BLaER1 treated with 17β-estradiol and CSF1 and Interleukin-3, amounts not matched to agents 10 nM and 100 nM (cell line): Measurements from ENCODE around the gene PLEK2.
"Not testable (repeated sequence)": the region's sequence is repeated elsewhere in the genome, so short reads cannot be mapped to it uniquely, and the experiment has no call there.

Experiments
- H3K27ac ChIP-seq, 11 experiments: shearing (Covaris generic); formaldehyde crosslinking; 2 replicates each; pipeline ENCODE4 v1.8.1; 2022
- H3K27me3 ChIP-seq, 11 experiments: shearing (Covaris generic); formaldehyde crosslinking; 2 replicates each; pipeline ENCODE4 v1.8.1; 2022
- H3K36me3 ChIP-seq, 11 experiments: shearing (Covaris generic); formaldehyde crosslinking; 2 replicates each; pipeline ENCODE4 v1.8.1; 2022
- H3K4me1 ChIP-seq, 10 experiments: shearing (Covaris generic); formaldehyde crosslinking; 2 replicates each; pipeline ENCODE4 v1.8.1; 2022
- H3K4me2 ChIP-seq, 11 experiments: shearing (Covaris generic); formaldehyde crosslinking; 2 replicates each; pipeline ENCODE4 v1.8.1; 2022
- H3K4me3 ChIP-seq, 10 experiments: shearing (Covaris generic); formaldehyde crosslinking; 2 replicates each; pipeline ENCODE4 v1.8.1; 2022
- H3K9ac ChIP-seq, 11 experiments: shearing (Covaris generic); formaldehyde crosslinking; 2 replicates each; pipeline ENCODE4 v1.8.1; 2022
- H3K9me3 ChIP-seq, 11 experiments: shearing (Covaris generic); formaldehyde crosslinking; replicated peaks in 1 of 11; 2 replicates each; pipeline ENCODE4 v1.8.1; 2022
- H4K20me1 ChIP-seq, 11 experiments: shearing (Covaris generic); formaldehyde crosslinking; 2 replicates each; pipeline ENCODE4 v1.8.1; 2022
- Cebpa-rat ChIP-seq, 11 experiments: shearing (Covaris generic); IDR thresholded peaks; 2 replicates each; pipeline ENCODE4 v1.8.1; 2022

PLEK2 gene

DNA sequence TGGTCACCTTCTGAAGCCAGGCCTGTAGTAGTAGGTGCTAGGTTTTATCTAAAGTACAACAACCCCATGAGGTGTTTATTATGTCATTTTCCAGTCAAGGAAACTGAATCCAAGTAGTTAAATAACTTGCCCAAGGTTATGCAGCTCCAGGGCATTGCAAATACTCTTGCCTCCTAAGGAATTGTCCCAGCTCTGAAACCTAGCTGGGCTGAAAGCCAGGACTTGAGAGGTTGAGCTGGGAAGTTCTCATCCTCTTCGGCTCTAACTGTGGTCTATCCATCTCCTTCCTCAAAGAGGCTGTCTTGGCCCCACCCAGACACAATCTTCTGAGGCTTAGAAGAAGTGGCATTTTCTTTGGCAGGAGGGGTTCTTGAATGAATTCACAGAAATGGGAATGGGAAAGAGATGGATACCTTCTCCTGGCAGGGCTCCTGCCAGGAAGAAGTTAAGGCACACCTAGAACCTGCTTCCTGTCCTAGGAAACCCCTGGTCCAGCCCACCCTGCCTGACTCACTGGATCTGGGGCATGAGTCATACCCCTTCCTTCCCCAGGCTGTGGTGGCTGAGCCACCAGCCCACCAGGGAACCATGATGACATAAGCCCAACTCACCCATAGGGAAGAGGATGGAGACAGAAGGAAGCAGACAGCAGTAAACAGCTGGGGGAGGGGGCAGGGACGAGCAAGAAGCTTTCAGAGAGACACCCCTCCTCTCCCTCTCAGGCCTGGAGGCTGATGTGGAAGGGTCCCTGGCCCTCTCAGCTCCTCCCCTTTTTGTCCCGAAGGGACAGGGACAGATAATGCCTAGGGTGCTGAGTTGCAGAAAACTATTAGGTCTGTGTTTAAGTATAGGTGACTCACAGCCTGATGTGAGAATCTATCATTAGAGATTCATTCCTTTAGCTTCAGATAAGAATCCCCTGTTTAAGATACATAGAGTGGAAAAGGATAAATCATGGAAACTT, 2.1 kb upstream of the PLEK2 start:
- Histone ChIP-seq H3K4me2 (peak overlapping the region; percentile 18 to 88 (median 79); a peak in 21 of 22 replicates), H3K4me3 (peak overlapping the region in 2 of 10 experiments; percentile 14 to 15; a peak in 4 of 20 replicates), H3K9ac (peak overlapping the region in 8 of 11 experiments; percentile 1 to 66 (median 36); a peak in 10 of 22 replicates), H3K27me3 (no peaks in the 10 kb centered on the region), H3K4me1 (peaks cover 14 to 56% (median 39%) of the 10 kb centered on the region in 10 experiments), H3K9me3 (peaks cover 0 to 7% (median 0%) of the 10 kb centered on the region in 11 experiments; a peak in 3 of 22 replicates), H3K27ac (peak overlapping the region in 10 of 11 experiments; percentile 53 to 83 (median 69); a peak in 20 of 22 replicates), H3K36me3 (no peaks in the 10 kb centered on the region), H4K20me1 (no peaks in the 10 kb centered on the region)
- TF ChIP-seq Cebpa-rat (IDR thresholded peaks at IDR 0.05) = no peak; a peak in 1 of 22 replicates

DNA sequence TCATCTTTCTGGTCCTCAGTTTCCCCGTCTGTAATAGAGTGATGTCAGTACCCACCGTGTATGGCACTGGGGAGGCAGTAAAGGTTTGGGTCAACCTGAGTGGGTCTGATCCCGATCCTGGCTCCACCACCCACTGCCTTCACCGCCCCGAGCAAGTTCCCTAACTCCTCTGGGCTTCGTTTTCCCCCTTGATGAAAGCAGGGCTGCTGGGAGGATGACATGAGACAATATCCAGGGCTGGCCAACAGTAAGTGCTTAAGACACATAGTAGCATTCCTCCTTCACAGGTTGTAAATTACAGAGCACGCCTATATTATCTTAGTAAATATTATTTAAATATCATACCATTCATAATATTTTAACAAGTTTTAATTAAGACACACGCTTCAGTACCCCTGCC, 595 bp downstream of the PLEK2 start:
- H3K27ac ChIP-seq = no peak overlapping the region
- H3K9ac ChIP-seq = no peak overlapping the region
- H3K27me3 ChIP-seq = no peaks in the 10 kb centered on the region
- no peak for TF ChIP-seq Cebpa-rat (IDR thresholded peaks at IDR 0.05)
- H3K36me3 ChIP-seq = no peaks in the 10 kb centered on the region
- no peaks in the 10 kb centered on the region for H4K20me1 ChIP-seq
- peaks cover 0 to 7% (median 4%) of the 10 kb centered on the region in 11 experiments; a peak in 4 of 22 replicates for H3K9me3 ChIP-seq
- H3K4me2 ChIP-seq = no peak overlapping the region
- H3K4me3 ChIP-seq = no peak overlapping the region
- H3K4me1 ChIP-seq = peaks cover 14 to 29% (median 24%) of the 10 kb centered on the region in 10 experiments

DNA sequence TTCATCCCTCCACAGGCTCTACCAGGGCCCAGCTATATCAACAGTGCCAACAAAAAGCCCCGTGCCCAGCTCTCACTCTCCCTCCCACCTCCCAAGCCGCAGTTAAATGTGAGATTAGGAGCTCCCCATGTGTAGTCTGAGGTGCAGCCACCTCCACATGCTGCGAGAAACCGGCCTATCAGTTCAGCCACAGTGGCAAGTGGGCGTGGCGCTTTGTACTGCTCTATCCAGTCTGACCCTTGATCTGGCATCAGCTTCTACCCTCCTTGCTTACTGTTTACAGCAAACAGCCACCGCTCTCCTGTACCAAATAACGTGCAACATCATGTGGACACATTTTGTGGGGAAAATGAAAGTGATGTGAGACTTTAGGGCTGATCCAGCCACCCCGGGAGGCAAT, 1.7 kb downstream of the PLEK2 start:
- Histone ChIP-seq H3K4me1 (peaks cover 14 to 22% (median 19%) of the 10 kb centered on the region in 10 experiments), H3K27ac (no peak overlapping the region), H3K36me3 (no peaks in the 10 kb centered on the region), H3K27me3 (no peaks in the 10 kb centered on the region), H3K4me2 (no peak overlapping the region), H4K20me1 (no peaks in the 10 kb centered on the region), H3K9me3 (peaks cover 0 to 7% (median 4%) of the 10 kb centered on the region in 11 experiments; a peak in 4 of 22 replicates), H3K4me3 (no peak overlapping the region), H3K9ac (no peak overlapping the region)
- no peak for TF ChIP-seq Cebpa-rat (IDR thresholded peaks at IDR 0.05)

DNA sequence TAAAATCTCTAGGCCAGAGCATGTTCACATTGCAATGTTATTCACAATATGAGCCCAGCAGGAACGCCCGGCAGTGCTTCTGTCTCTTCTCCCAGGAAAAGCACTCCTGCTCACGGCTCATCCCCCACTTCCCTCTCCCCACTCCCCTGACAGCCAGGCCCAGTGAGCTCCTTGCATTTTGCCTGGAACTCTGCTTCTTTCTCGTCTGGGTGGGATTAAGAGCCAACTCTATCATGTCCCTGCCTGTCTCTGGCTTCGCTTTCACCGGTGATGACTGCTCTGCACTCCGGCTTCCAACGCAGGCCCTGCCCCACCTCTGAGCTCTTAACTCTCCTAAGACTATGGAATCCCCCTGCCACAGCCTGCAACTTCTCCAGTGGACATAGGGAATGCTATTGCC, 2.5 kb downstream of the PLEK2 start:
- no peaks in the 10 kb centered on the region for H3K36me3 ChIP-seq
- H3K4me2 ChIP-seq = no peak overlapping the region
- peaks cover 9 to 15% (median 14%) of the 10 kb centered on the region in 10 experiments for H3K4me1 ChIP-seq
- H3K27me3 ChIP-seq = no peaks in the 10 kb centered on the region
- H3K4me3 ChIP-seq = no peak overlapping the region
- peaks cover 0 to 7% (median 4%) of the 10 kb centered on the region in 11 experiments; a peak in 4 of 22 replicates for H3K9me3 ChIP-seq
- no peak for TF ChIP-seq Cebpa-rat (IDR thresholded peaks at IDR 0.05)
- H3K9ac ChIP-seq = no peak overlapping the region
- H4K20me1 ChIP-seq = no peaks in the 10 kb centered on the region
- no peak overlapping the region for H3K27ac ChIP-seq

GRCh38 chr14:67408122-67408801, 3.7 kb downstream of the PLEK2 start:
- H3K4me1 ChIP-seq, H3K4me2 ChIP-seq, H3K9ac ChIP-seq, H3K36me3 ChIP-seq, H3K9me3 ChIP-seq, H3K4me3 ChIP-seq, H3K27me3 ChIP-seq, H3K27ac ChIP-seq, H4K20me1 ChIP-seq: not testable (repeated sequence)

- Histone ChIP-seq H3K27me3 (no peaks in the 10 kb centered on the region), H3K9ac (no peak overlapping the region), H3K9me3 (peaks cover 0 to 7% (median 0%) of the 10 kb centered on the region in 11 experiments; a peak in 1 of 22 replicates), H3K4me3 (no peak overlapping the region), H3K4me1 (no peaks in the 10 kb centered on the region), H3K27ac (no peak overlapping the region), H3K36me3 (no peaks in the 10 kb centered on the region), H3K4me2 (no peak overlapping the region), H4K20me1 (no peaks in the 10 kb centered on the region)
- TF ChIP-seq Cebpa-rat (IDR thresholded peaks at IDR 0.05) = no peak
Observed at GRCh38 chr14:67405771-67406170, 6.2 kb downstream of the PLEK2 start.

- Histone ChIP-seq H4K20me1 (no peaks in the 10 kb centered on the region), H3K9ac (no peak overlapping the region), H3K4me2 (no peak overlapping the region), H3K27me3 (no peaks in the 10 kb centered on the region), H3K4me3 (no peak overlapping the region), H3K27ac (no peak overlapping the region), H3K9me3 (no peaks in the 10 kb centered on the region), H3K4me1 (peaks cover 0 to 9% (median 3%) of the 10 kb centered on the region in 10 experiments; a peak in 5 of 20 replicates), H3K36me3 (no peaks in the 10 kb centered on the region)
- no peak for TF ChIP-seq Cebpa-rat (IDR thresholded peaks at IDR 0.05)
Observed at GRCh38 chr14:67400434-67400833, 11.5 kb downstream of the PLEK2 start.

DNA sequence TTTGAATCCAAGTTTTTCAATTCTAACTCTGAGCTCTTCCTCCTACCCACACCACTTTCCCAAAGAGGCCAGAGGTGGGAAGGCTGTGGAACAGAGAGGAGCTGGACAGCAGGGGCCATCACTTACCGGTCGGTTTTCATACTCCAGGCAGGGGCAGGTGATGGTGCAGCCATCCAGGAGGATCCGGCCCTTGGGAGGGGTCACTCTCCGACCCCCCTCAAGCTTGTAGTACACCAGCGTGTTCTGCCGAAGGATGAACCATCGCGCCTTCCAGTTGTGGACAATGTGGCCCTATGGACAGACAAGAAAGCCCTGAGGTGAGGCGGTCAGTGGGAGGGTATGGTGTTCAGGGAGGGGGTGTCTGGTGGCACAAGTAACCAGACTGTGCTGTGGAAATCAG, 14.4 kb downstream of the PLEK2 start:
- Histone ChIP-seq H3K4me3 (no peak overlapping the region), H4K20me1 (0 out of 22 replicates have a peak, but pooled peaks cover 0 to 5% (median 0%) of the 10 kb centered on the region in 11 experiments), H3K36me3 (no peaks in the 10 kb centered on the region), H3K9ac (no peak overlapping the region), H3K27me3 (no peaks in the 10 kb centered on the region), H3K4me1 (peaks cover 0 to 13% (median 4%) of the 10 kb centered on the region in 10 experiments; a peak in 5 of 20 replicates), H3K9me3 (no peaks in the 10 kb centered on the region), H3K4me2 (no peak overlapping the region), H3K27ac (no peak overlapping the region)
- TF ChIP-seq Cebpa-rat (IDR thresholded peaks at IDR 0.05) = no peak

DNA sequence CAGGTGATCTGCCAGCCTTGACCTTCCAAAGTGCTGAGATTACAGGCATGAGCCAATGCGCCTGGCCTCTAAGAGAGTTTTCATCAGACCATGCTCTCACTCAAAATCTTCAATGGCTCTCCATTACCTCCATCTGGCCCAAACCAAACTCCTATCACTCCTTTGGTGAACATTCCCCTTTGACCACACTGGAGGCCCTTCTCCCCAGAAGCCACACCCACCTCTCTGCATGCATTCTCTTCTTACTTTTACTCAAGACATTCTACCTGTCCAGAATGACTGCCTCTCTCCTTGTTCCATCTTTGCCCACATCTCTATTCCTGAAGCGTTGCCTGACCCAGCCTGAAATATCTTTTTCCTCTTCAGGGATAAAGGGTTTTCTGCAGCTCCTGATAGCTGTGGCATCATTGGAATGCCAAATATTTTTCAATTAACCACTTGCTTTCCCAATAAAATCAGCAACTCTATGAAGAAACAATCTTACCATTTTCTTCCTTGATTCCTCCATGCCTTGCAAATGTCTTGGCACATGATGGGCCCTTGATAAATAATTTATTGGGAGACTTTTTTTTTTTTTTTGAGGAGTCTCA, 15.5 kb downstream of the PLEK2 start:
- Histone ChIP-seq H3K36me3 (no peaks in the 10 kb centered on the region), H4K20me1 (0 out of 22 replicates have a peak, but pooled peaks cover 0 to 5% (median 0%) of the 10 kb centered on the region in 11 experiments), H3K27me3 (no peaks in the 10 kb centered on the region), H3K9ac (no peak overlapping the region), H3K4me3 (no peak overlapping the region), H3K9me3 (no peaks in the 10 kb centered on the region), H3K4me1 (peaks cover 0 to 13% (median 4%) of the 10 kb centered on the region in 10 experiments; a peak in 5 of 20 replicates), H3K27ac (no peak overlapping the region), H3K4me2 (0 out of 22 replicates have a peak overlapping the region, but pooled peaks of 1 of the 11 experiments have one; percentile 48)
- no peak for TF ChIP-seq Cebpa-rat (IDR thresholded peaks at IDR 0.05)
